H1 (cell line): ENCODE results near the gene TMEM170A. TPM values are rescaled to one million over a fixed set of nuclear protein-coding genes. Genes with fewer than 3 reads are reported as not detected.

Experiments
- CTCF ChIA-PET: fragments of 300-600 bp; sonication (Branson Sonifier 250); formaldehyde crosslinking; loops from one replicate; lab custom pipeline; 2021; ENCODE audit not compliant: partially characterized antibody; lab: Charles Lee
- POLR2A ChIA-PET: fragments of 300-600 bp; sonication (Branson Sonifier 250); formaldehyde crosslinking; loops from one replicate; lab custom pipeline; 2021; ENCODE audit warnings: inconsistent platforms; ENCODE audit not compliant: partially characterized antibody; lab: Charles Lee
- DNase-seq, 2 experiments: peaks; one replicate each; pipeline versions ENCODE4 v3.0.0 to v3.0.0-alpha.2; 2010 to 2022; ENCODE audit warnings: low spot score in 2 of 2, low read depth in 1 of 2, mixed read lengths in 1 of 2
- FAIRE-seq: peaks from 2 replicates; lab custom pipeline; 2011; peaks lifted over from hg19 to GRCh38; lab: Jason Lieb, UNC
- H2AFZ ChIP-seq: 2 replicates; pipeline ENCODE4 v1.8.1; 2012; ENCODE audit warnings: low read length, inconsistent platforms
- H2AK5ac ChIP-seq: 2 replicates; pipeline ENCODE4 v1.6.1; 2013; ENCODE audit warnings: low read depth, low read length
- H2BK120ac ChIP-seq: replicated peaks from 2 replicates; pipeline ENCODE3; 2013; ENCODE audit warnings: low read depth, low read length, inconsistent platforms
- H2BK12ac ChIP-seq: 2 replicates; pipeline ENCODE4 v1.6.1; 2013; ENCODE audit warnings: low read depth, low read length
- H2BK15ac ChIP-seq: 2 replicates; pipeline ENCODE4 v1.6.1; 2013; ENCODE audit warnings: low read length
- H2BK20ac ChIP-seq: 2 replicates; pipeline ENCODE4 v1.6.1; 2013; ENCODE audit warnings: low read length
- H2BK5ac ChIP-seq: 2 replicates; pipeline ENCODE4 v1.6.1; 2013; ENCODE audit warnings: low read depth, low read length
- H3K14ac ChIP-seq: 2 replicates; pipeline ENCODE4 v1.6.1; 2013; ENCODE audit warnings: inconsistent platforms; ENCODE audit not compliant: insufficient read length
- H3K18ac ChIP-seq: 2 replicates; pipeline ENCODE4 v1.6.1; 2013; ENCODE audit warnings: low read length; ENCODE audit errors: extremely low read depth
- H3K23ac ChIP-seq: 2 replicates; pipeline ENCODE4 v1.6.1; 2013; ENCODE audit warnings: inconsistent platforms; ENCODE audit not compliant: insufficient read length
- H3K23me2 ChIP-seq: 2 replicates; pipeline ENCODE4 v1.6.1; 2013; ENCODE audit warnings: low read depth, low read length
- H3K27ac ChIP-seq: 2 replicates; pipeline ENCODE4 v1.6.1; 2011; ENCODE audit warnings: low read depth, low read length, inconsistent platforms
- H3K27me3 ChIP-seq, 4 experiments: replicated peaks in 1 of 4; 1 replicate in 1 of 4; 2 replicates in 3 of 4; pipeline versions ENCODE4 v1.6.1 to v1.8.1; 2011 to 2013; ENCODE audit warnings: low read length in 3 of 4, mild to moderate bottlenecking in 3 of 4, inconsistent platforms in 2 of 4, mixed read lengths in 2 of 4, moderate library complexity in 1 of 4; ENCODE audit not compliant: control insufficient read depth in 3 of 4, insufficient read depth in 3 of 4; ENCODE audit errors: extremely low read depth in 1 of 4
- H3K36me3 ChIP-seq, 4 experiments: 2 replicates each; pipeline versions ENCODE4 v1.6.1 to v1.8.1; 2011 to 2013; ENCODE audit warnings: mild to moderate bottlenecking in 4 of 4, low read length in 3 of 4, moderate library complexity in 2 of 4, control low read depth in 1 of 4, inconsistent platforms in 1 of 4; ENCODE audit not compliant: insufficient read depth in 4 of 4, control insufficient read depth in 2 of 4
- H3K4ac ChIP-seq: replicated peaks from 2 replicates; pipeline ENCODE3; 2013; ENCODE audit warnings: low read length, low read depth, mixed read lengths, inconsistent platforms; ENCODE audit not compliant: insufficient read length
- H3K4me1 ChIP-seq, 4 experiments: replicated peaks in 1 of 4; 1 replicate in 1 of 4; 2 replicates in 3 of 4; pipeline versions ENCODE4 v1.6.1 to v1.8.1; 2011 to 2013; ENCODE audit warnings: low read length in 3 of 4, inconsistent platforms in 2 of 4, mixed read lengths in 1 of 4; ENCODE audit not compliant: insufficient read depth in 4 of 4, control insufficient read depth in 3 of 4
- H3K4me2 ChIP-seq, 2 experiments: 2 replicates each; pipeline versions ENCODE4 v1.6.1 to v1.8.1; 2011 to 2013; ENCODE audit warnings: low read depth in 2 of 2, low read length in 2 of 2, control low read depth in 1 of 2, inconsistent platforms in 1 of 2, mild to moderate bottlenecking in 1 of 2; ENCODE audit not compliant: insufficient read depth in 1 of 2
- H3K4me3 ChIP-seq, 4 experiments: fragments of 200-600, 300-600 bp in 1 of 4; sonication (generic), shearing (Covaris generic), sonication (Bioruptor Twin) in 1 of 4; 2 replicates each; pipeline versions ENCODE4 v1.5.1 to v1.8.1; 2011 to 2016; ENCODE audit warnings: low read length in 4 of 4, low read depth in 3 of 4, control low read depth in 2 of 4, inconsistent platforms in 2 of 4, mild to moderate bottlenecking in 2 of 4, mixed read lengths in 1 of 4, moderate library complexity in 1 of 4; ENCODE audit not compliant: insufficient read depth in 2 of 4; ENCODE audit errors: extremely low read depth in 1 of 4
- H3K56ac ChIP-seq: replicated peaks from 2 replicates; pipeline ENCODE3; 2013; ENCODE audit warnings: low read depth, mild to moderate bottlenecking, mixed read lengths, low read length, inconsistent platforms; ENCODE audit not compliant: insufficient read length
- H3K79me1 ChIP-seq: 2 replicates; pipeline ENCODE4 v1.6.1; 2013; ENCODE audit warnings: low read depth, low read length, control low read depth
- H3K79me2 ChIP-seq, 2 experiments: 2 replicates each; pipeline versions ENCODE4 v1.6.1 to v1.8.1; 2012 to 2013; ENCODE audit warnings: low read length in 2 of 2, mild to moderate bottlenecking in 2 of 2, inconsistent platforms in 1 of 2; ENCODE audit not compliant: insufficient read depth in 2 of 2, control insufficient read depth in 1 of 2
- H3K9ac ChIP-seq, 4 experiments: replicated peaks in 1 of 4; 1 replicate in 1 of 4; 2 replicates in 3 of 4; pipeline versions ENCODE4 v1.6.1 to v1.8.1; 2011 to 2013; ENCODE audit warnings: low read depth in 3 of 4, low read length in 3 of 4, control low read depth in 2 of 4, mild to moderate bottlenecking in 2 of 4, moderate library complexity in 2 of 4, inconsistent platforms in 1 of 4; ENCODE audit errors: extremely low read depth in 1 of 4
- H3K9me3 ChIP-seq, 2 experiments: 2 replicates each; pipeline versions ENCODE4 v1.6.1 to v1.8.1; 2012 to 2013; ENCODE audit warnings: mild to moderate bottlenecking in 2 of 2, moderate library complexity in 2 of 2, control low read depth in 1 of 2, inconsistent platforms in 1 of 2, low read depth in 1 of 2, low read length in 1 of 2, mixed read lengths in 1 of 2; ENCODE audit not compliant: insufficient read depth in 2 of 2
- H4K20me1 ChIP-seq, 2 experiments: replicated peaks in 1 of 2; 2 replicates each; pipeline versions ENCODE3 to v1.8.1; 2011 to 2013; ENCODE audit warnings: inconsistent platforms in 2 of 2, low read length in 2 of 2, mild to moderate bottlenecking in 1 of 2; ENCODE audit not compliant: insufficient read depth in 2 of 2, control insufficient read depth in 1 of 2
- H4K5ac ChIP-seq: 2 replicates; pipeline ENCODE4 v1.6.1; 2013; ENCODE audit warnings: low read length, low read depth, mixed read lengths, inconsistent platforms; ENCODE audit not compliant: insufficient read length
- H4K8ac ChIP-seq: 2 replicates; pipeline ENCODE4 v1.8.0; 2013; ENCODE audit warnings: mild to moderate bottlenecking, moderate library complexity, low read length, inconsistent platforms; ENCODE audit not compliant: insufficient read depth; ENCODE audit errors: extremely low read depth
- H4K91ac ChIP-seq: replicated peaks from 2 replicates; pipeline ENCODE3; 2013; ENCODE audit warnings: low read length, mixed read lengths, inconsistent platforms; ENCODE audit not compliant: insufficient read length
- ATF3 ChIP-seq: IDR thresholded peaks from 2 replicates; pipeline ENCODE4 v1.6.1; 2011; ENCODE audit warnings: low read depth, mild to moderate bottlenecking, low read length; ENCODE audit not compliant: insufficient read depth
- CBX5 ChIP-seq: fragments of 300-800, 300-1000 bp; sonication (generic); IDR thresholded peaks from 2 replicates; pipeline ENCODE4 v1.7.1; 2016; ENCODE audit warnings: antibody characterized with exemption, low read length, low read depth
- CREB1 ChIP-seq: IDR thresholded peaks from 2 replicates; pipeline ENCODE4 v1.6.1; 2012; ENCODE audit warnings: inconsistent platforms
- E2F6 ChIP-seq: IDR thresholded peaks from 2 replicates; pipeline ENCODE4 v1.6.1; 2012; ENCODE audit warnings: inconsistent platforms
- HDAC2 ChIP-seq, 2 experiments: fragments of 300-600 bp in 1 of 2; sonication (generic) in 1 of 2; IDR thresholded peaks; 2 replicates each; pipeline ENCODE4 v1.6.1; 2011 to 2012; ENCODE audit warnings: low read depth in 2 of 2, low read length in 2 of 2, mild to moderate bottlenecking in 2 of 2, moderate library complexity in 2 of 2, borderline replicate concordance in 1 of 2, inconsistent platforms in 1 of 2
- NANOG ChIP-seq: IDR thresholded peaks from 2 replicates; pipeline ENCODE4 v1.6.1; 2011; ENCODE audit warnings: low read length, low read depth, mild to moderate bottlenecking, inconsistent platforms; ENCODE audit not compliant: insufficient read depth, poor library complexity, severe bottlenecking
- PHF8 ChIP-seq: fragments of 200-600 bp; sonication (generic); conservative IDR thresholded peaks from 2 replicates; pipeline ENCODE4 v1.7.1; 2012; ENCODE audit warnings: low read depth, mild to moderate bottlenecking, inconsistent platforms, low read length, moderate library complexity
- POLR2AphosphoS5 ChIP-seq: IDR thresholded peaks from 2 replicates; pipeline ENCODE4 v1.6.1; 2011; ENCODE audit warnings: low read depth, low read length
- WGBS, 2 experiments: shearing (Covaris generic) in 1 of 2; methylation state at CpG; one replicate each; pipeline versions ENCODE4 v1.1.6 to v1.1.7; 2013 to 2015; ENCODE audit warnings: low lambda C conversion rate in 2 of 2, mixed read lengths in 2 of 2, inconsistent platforms in 1 of 2, low coverage in 1 of 2, missing lambda C conversion rate in 1 of 2; ENCODE audit not compliant: insufficient replicate concordance in 2 of 2, insufficient coverage in 1 of 2, insufficient read length in 1 of 2; ENCODE audit errors: extremely low coverage in 1 of 2, missing lambda C conversion rate in 1 of 2; 5-methylcytosine and 5-hydroxymethylcytosine counted together
- polyA plus RNA-seq, 7 experiments: library from polyadenylated mRNA; depleted of rRNA in 3 of 7; stranded (reverse) in 5 of 7; unstranded in 2 of 7; fragments of >200 nt in 5 of 7; fragments of 200-250 nt in 2 of 7; gene quantifications; 1 replicate in 5 of 7; 2 replicates in 1 of 7; 4 replicates in 1 of 7; pipeline versions ENCODE4 v1.2.1 to v1.2.3, GENCODE V29; 2011 to 2013; ENCODE audit warnings: missing spikeins in 2 of 7, mixed read lengths in 2 of 7
- total RNA-seq: library from RNA; stranded (reverse); fragmentation: NEBNext Ultra II Directional; extraction: Animal tissue kit (Norgen Biotek cat#: 25700); gene quantifications from 2 replicates; pipeline ENCODE4 v1.2.1, GENCODE V29; 2021

The TMEM170A gene
- total and polyA plus RNA-seq, 2 of the 8 experiments (the other 6 are each of a cell fraction or from before 2014, with no cell fraction given): 22.9 to 56.6 TPM

- H3K18ac ChIP-seq: peak overlapping the region; percentile 88
- ChIA-PET POLR2A (interaction anchor here (0.8 to 3.8 kb wide), 23 partner anchors 8 to 191 kb away, joined by 3 to 73 read pairs (median 4); partner anchors contain the start of genes CFDP1, TMEM170A and TMEM231), CTCF (interaction anchor here (0.8 to 5.6 kb wide), 12 partner anchors 9 to 93 kb away, joined by 3 to 56 read pairs (median 4); partner anchors contain the start of gene TMEM170A)
- H3K23me2 ChIP-seq: peaks cover 6% of the 10 kb centered on the region; the same call in 1 of the 2 replicates
- H2BK20ac ChIP-seq: no peak overlapping the region
- 3% methylated on average over 26 of the region's 26 CpGs; no CpG with 5 or more reads in 1 of the 2 experiments for WGBS, 2 experiments
- H4K5ac ChIP-seq: peak overlapping the region; percentile 15
- H3K4me3 ChIP-seq: peak overlapping the region; percentile 66 to 87 (median 78)
- H3K9ac ChIP-seq: peak overlapping the region; percentile 70 to 80 (median 72)
- H3K27me3 ChIP-seq: 0 out of 7 replicates have a peak, but pooled peaks cover 0 to 2% (median 0%) of the 10 kb centered on the region in 4 experiments
- no peak for FAIRE-seq
- peak overlapping the region; percentile 90 for H4K8ac ChIP-seq
- H4K91ac ChIP-seq: peak overlapping the region; percentile 56
- H3K23ac ChIP-seq: no peak overlapping the region
- peak overlapping the region; percentile 84 for H2BK12ac ChIP-seq
- no peaks in the 10 kb centered on the region for H3K9me3 ChIP-seq
- H3K4me2 ChIP-seq: peak overlapping the region; percentile 72 to 84
- H2BK5ac ChIP-seq: no peak overlapping the region
- 0 out of 4 replicates have a peak, but pooled peaks of 1 of the 2 experiments have one; percentile 26 for TF ChIP-seq HDAC2 (IDR thresholded peaks at IDR 0.05; ENCODE audit: borderline replicate concordance in 1 of 2, low read depth in 2 of 2, low read length in 2 of 2)
- no peak for TF ChIP-seq NANOG
- TF ChIP-seq CBX5: no peak
- TF ChIP-seq E2F6: peak; percentile 67
- TF ChIP-seq POLR2AphosphoS5: 0 out of 2 replicates have a peak, but pooled peaks have one; percentile 14
- TF ChIP-seq PHF8: no peak
- no peak for TF ChIP-seq ATF3
- no peak for TF ChIP-seq CREB1
- H3K4me1 ChIP-seq: peaks cover 0 to 6% (median under 1%) of the 10 kb centered on the region in 4 experiments; a peak in 3 of 7 replicates
- H3K79me2 ChIP-seq: peaks cover 0 to 3% of the 10 kb centered on the region in 2 experiments; a peak in 1 of 4 replicates
- H2AFZ ChIP-seq: peak overlapping the region; percentile 41
- peaks cover 0 to 5% of the 10 kb centered on the region in 2 experiments for H4K20me1 ChIP-seq
- H3K79me1 ChIP-seq: peaks cover 3% of the 10 kb centered on the region; the same call in 1 of the 2 replicates
- H3K4ac ChIP-seq: no peak overlapping the region
- DNase-seq: no peak
- H3K14ac ChIP-seq: no peak overlapping the region
- peak overlapping the region; percentile 26 for H3K56ac ChIP-seq
- peak overlapping the region; percentile 25; the same call in 1 of the 2 replicates for H3K27ac ChIP-seq
- no peak overlapping the region for H2AK5ac ChIP-seq
- H3K36me3 ChIP-seq: no peaks in the 10 kb centered on the region
- no peak overlapping the region for H2BK120ac ChIP-seq
- no peak overlapping the region for H2BK15ac ChIP-seq
Measured at GRCh38 chr16:75494661-75495075, 30.2 kb upstream of the TMEM170A start.
